ENCODE measurements around the gene EXOSC5.

- no peak for TF ChIP-seq CTCF (IDR thresholded peaks at IDR 0.05)
- TF ChIP-seq POLR2A (IDR thresholded peaks at IDR 0.05), result no peak
Observed at GRCh38 chr19:41355035-41355434, 42.1 kb downstream of the EXOSC5 start.
